Activated CD8-positive, alpha-beta memory T cell treated with anti-CD3 and anti-CD28 coated beads, Interleukin-2, amount 50 U/mL, for 48 hours (primary cell): ENCODE measurements around the gene PRM2.

Experiments used
- DNase-seq: peaks from one replicate; pipeline ENCODE4 v3.0.0-alpha.2; 2020

Gene PRM2

GRCh38 chr16:11276143-11276895, at the start of gene PRM2:
PRM2 (minus strand) TSS chr16:11276480; CDS start chr16:11276370, 110 bp downstream.
- DNase-seq, result no peak

- no peak for DNase-seq
These were observed 49.3 kb upstream of the PRM2 start for GRCh38 chr16:11325404-11326083.

- DNase-seq, result no peak
These were observed 47.5 kb upstream of the PRM2 start for GRCh38 chr16:11323551-11324336.

GRCh38 chr16:11322823-11323222, 46.5 kb upstream of the PRM2 start:
- no peak for DNase-seq

- no peak for DNase-seq
These were observed 45.4 kb upstream of the PRM2 start for GRCh38 chr16:11321662-11322061.

- no peak for DNase-seq
These were observed 43.9 kb upstream of the PRM2 start for GRCh38 chr16:11320170-11320569.

GRCh38 chr16:11319529-11320146, 43.4 kb upstream of the PRM2 start:
- no peak for DNase-seq

GRCh38 chr16:11318817-11319216, 42.5 kb upstream of the PRM2 start:
- DNase-seq, result no peak

GRCh38 chr16:11316331-11317015, 40.2 kb upstream of the PRM2 start:
- no peak for DNase-seq

GRCh38 chr16:11315510-11315909, 39.2 kb upstream of the PRM2 start:
- no peak for DNase-seq

GRCh38 chr16:11314309-11314894, 38.1 kb upstream of the PRM2 start:
- DNase-seq, result no peak

GRCh38 chr16:11313493-11314308, 37.4 kb upstream of the PRM2 start:
- no peak for DNase-seq

- no peak for DNase-seq
These were observed 36.6 kb upstream of the PRM2 start for GRCh38 chr16:11312718-11313492.

GRCh38 chr16:11310997-11311561, 34.8 kb upstream of the PRM2 start:
- DNase-seq, result no peak

- no peak for DNase-seq
These were observed 34.3 kb upstream of the PRM2 start for GRCh38 chr16:11310634-11310977.

- DNase-seq, result no peak
These were observed 33.8 kb upstream of the PRM2 start for GRCh38 chr16:11309895-11310633.

GRCh38 chr16:11308493-11309283, 32.4 kb upstream of the PRM2 start:
- no peak for DNase-seq

GRCh38 chr16:11307639-11308492, 31.6 kb upstream of the PRM2 start:
- DNase-seq, result no peak
